ENCODE data around the gene ABCC1.

Gene ABCC1

DNA sequence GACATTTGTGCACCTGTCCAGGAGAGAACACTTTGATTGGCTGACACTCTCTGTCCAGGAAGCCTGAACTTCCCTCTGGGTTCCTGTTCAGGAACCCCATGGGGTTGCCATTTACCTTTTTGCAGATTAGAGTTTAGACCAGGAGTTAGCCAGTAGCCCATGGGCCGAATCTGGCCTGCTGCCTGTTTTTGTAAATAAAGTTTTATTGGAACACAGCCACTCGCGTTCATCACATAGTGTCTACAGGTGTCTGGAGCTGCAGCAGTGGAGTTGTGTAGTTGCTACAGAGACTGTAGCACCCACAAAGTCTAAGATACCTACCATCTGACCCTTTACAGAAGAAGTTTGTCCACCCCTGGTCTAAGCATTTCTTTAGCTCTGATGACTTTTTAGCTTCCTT lies 70.9 kb downstream of the ABCC1 start:
- ChIA-PET POLR2A (no interaction called here), CTCF (no interaction called here)
- H3K9me3 ChIP-seq (ENCODE audit: control insufficient read depth, insufficient read depth, low read depth, low read length) = no peaks in the 10 kb centered on the region
- TF ChIP-seq ZNF548 (tag by site-specific recombination; IDR thresholded peaks at IDR 0.05) (no peak), RBAK (tag by site-specific recombination; IDR thresholded peaks at IDR 0.05) (no peak), ZBTB1 (tag by site-specific recombination; IDR thresholded peaks at IDR 0.05) (no peak), ZNF791 (tag by site-specific recombination; IDR thresholded peaks at IDR 0.05) (no peak), ZNF138 (tag by site-specific recombination; IDR thresholded peaks at IDR 0.05; ENCODE audit: borderline replicate concordance) (no peak), ZNF416 (tag by site-specific recombination; IDR thresholded peaks at IDR 0.05) (no peak)
- H3K27ac ChIP-seq (ENCODE audit: extremely low read depth, low read depth, low read length) = no peak overlapping the region
- peaks cover 0 to 50% of the 10 kb centered on the region in 2 experiments; a peak in 2 of 3 replicates for H3K36me3 ChIP-seq (ENCODE audit: control insufficient read depth in 2 of 2, insufficient read depth in 1 of 2, low read length in 2 of 2)
- no peak overlapping the region for H3K4me3 ChIP-seq (ENCODE audit: low read depth, low read length)
- H3K4me1 ChIP-seq (ENCODE audit: control insufficient read depth, insufficient read depth, low read length) = no peaks in the 10 kb centered on the region

DNA sequence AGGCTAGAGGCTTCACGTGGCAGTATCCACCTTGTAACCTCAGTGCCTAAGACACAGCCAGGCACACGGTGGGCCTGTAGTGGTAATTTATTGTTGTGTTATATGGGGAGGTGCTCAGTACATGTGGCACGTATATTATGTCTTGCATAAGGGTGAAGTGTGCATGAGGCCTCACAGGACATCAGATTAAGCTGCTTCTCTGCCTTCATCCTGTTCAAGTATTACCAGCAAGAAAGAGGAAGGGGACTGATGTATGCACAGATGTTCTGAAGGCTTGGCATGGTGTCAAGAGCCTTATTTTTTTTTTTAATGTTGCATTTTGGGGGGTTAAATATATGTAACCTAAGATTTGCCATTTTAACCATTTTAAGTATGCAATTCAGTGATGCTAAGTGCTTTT lies 71.6 kb downstream of the ABCC1 start:
- TF ChIP-seq ZNF274 (IDR thresholded peaks at IDR 0.05; ENCODE audit: low read length) = no peak
- TF ChIP-seq ZNF274 (tag by site-specific recombination; IDR thresholded peaks at IDR 0.05; ENCODE audit: borderline replicate concordance) = no peak
- TF ChIP-seq PRDM1 (tag by site-specific recombination; IDR thresholded peaks at IDR 0.05) = no peak
- TF ChIP-seq, protein P1, sequence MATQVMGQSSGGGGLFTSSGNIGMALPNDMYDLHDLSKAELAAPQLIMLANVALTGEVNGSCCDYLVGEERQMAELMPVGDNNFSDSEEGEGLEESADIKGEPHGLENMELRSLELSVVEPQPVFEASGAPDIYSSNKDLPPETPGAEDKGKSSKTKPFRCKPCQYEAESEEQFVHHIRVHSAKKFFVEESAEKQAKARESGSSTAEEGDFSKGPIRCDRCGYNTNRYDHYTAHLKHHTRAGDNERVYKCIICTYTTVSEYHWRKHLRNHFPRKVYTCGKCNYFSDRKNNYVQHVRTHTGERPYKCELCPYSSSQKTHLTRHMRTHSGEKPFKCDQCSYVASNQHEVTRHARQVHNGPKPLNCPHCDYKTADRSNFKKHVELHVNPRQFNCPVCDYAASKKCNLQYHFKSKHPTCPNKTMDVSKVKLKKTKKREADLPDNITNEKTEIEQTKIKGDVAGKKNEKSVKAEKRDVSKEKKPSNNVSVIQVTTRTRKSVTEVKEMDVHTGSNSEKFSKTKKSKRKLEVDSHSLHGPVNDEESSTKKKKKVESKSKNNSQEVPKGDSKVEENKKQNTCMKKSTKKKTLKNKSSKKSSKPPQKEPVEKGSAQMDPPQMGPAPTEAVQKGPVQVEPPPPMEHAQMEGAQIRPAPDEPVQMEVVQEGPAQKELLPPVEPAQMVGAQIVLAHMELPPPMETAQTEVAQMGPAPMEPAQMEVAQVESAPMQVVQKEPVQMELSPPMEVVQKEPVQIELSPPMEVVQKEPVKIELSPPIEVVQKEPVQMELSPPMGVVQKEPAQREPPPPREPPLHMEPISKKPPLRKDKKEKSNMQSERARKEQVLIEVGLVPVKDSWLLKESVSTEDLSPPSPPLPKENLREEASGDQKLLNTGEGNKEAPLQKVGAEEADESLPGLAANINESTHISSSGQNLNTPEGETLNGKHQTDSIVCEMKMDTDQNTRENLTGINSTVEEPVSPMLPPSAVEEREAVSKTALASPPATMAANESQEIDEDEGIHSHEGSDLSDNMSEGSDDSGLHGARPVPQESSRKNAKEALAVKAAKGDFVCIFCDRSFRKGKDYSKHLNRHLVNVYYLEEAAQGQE (tag by site-specific recombination; IDR thresholded peaks at IDR 0.05) = no peak
- no peaks in the 10 kb centered on the region for H3K4me1 ChIP-seq (ENCODE audit: control insufficient read depth, insufficient read depth, low read length)
- ChIA-PET POLR2A (no interaction called here), CTCF (no interaction called here)
- H3K4me3 ChIP-seq (ENCODE audit: low read depth, low read length) = no peak overlapping the region
- H3K27ac ChIP-seq (ENCODE audit: extremely low read depth, low read depth, low read length) = no peak overlapping the region
- H3K36me3 ChIP-seq (ENCODE audit: control insufficient read depth in 2 of 2, insufficient read depth in 1 of 2, low read length in 2 of 2) = peaks cover 0 to 44% of the 10 kb centered on the region in 2 experiments; a peak in 2 of 3 replicates
- H3K9me3 ChIP-seq (ENCODE audit: control insufficient read depth, insufficient read depth, low read depth, low read length) = no peaks in the 10 kb centered on the region

DNA sequence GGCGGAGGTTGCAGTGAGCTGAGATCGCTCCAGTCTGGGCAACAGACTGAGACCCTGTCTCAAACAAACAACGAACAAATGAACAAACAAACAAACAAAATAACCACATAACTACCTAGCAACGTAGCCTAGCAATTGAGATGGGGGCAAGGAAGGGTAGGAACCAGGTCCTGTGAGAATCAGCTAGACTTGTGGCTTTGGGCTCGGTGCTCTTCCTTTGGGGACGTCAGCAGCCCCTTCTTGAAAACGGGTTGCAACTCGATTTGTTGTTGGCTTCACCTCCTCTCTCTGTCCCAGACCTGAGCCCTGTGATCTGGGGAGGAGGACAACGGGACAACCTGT lies 72.2 kb downstream of the ABCC1 start:
- Histone ChIP-seq H3K4me3 (ENCODE audit: low read depth, low read length) (no peak overlapping the region), H3K4me1 (ENCODE audit: control insufficient read depth, insufficient read depth, low read length) (no peaks in the 10 kb centered on the region), H3K36me3 (ENCODE audit: control insufficient read depth in 2 of 2, insufficient read depth in 1 of 2, low read length in 2 of 2) (peaks cover 0 to 39% of the 10 kb centered on the region in 2 experiments; a peak in 2 of 3 replicates), H3K9me3 (ENCODE audit: control insufficient read depth, insufficient read depth, low read depth, low read length) (no peaks in the 10 kb centered on the region), H3K27ac (ENCODE audit: extremely low read depth, low read depth, low read length) (no peak overlapping the region)
- CTCF ChIA-PET = no interaction called here
- POLR2A ChIA-PET = no interaction called here
- TF ChIP-seq, protein P2, sequence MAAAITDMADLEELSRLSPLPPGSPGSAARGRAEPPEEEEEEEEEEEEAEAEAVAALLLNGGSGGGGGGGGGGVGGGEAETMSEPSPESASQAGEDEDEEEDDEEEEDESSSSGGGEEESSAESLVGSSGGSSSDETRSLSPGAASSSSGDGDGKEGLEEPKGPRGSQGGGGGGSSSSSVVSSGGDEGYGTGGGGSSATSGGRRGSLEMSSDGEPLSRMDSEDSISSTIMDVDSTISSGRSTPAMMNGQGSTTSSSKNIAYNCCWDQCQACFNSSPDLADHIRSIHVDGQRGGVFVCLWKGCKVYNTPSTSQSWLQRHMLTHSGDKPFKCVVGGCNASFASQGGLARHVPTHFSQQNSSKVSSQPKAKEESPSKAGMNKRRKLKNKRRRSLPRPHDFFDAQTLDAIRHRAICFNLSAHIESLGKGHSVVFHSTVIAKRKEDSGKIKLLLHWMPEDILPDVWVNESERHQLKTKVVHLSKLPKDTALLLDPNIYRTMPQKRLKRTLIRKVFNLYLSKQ (tag by site-specific recombination; IDR thresholded peaks at IDR 0.05; ENCODE audit: borderline replicate concordance) = no peak
- TF ChIP-seq, protein P3, sequence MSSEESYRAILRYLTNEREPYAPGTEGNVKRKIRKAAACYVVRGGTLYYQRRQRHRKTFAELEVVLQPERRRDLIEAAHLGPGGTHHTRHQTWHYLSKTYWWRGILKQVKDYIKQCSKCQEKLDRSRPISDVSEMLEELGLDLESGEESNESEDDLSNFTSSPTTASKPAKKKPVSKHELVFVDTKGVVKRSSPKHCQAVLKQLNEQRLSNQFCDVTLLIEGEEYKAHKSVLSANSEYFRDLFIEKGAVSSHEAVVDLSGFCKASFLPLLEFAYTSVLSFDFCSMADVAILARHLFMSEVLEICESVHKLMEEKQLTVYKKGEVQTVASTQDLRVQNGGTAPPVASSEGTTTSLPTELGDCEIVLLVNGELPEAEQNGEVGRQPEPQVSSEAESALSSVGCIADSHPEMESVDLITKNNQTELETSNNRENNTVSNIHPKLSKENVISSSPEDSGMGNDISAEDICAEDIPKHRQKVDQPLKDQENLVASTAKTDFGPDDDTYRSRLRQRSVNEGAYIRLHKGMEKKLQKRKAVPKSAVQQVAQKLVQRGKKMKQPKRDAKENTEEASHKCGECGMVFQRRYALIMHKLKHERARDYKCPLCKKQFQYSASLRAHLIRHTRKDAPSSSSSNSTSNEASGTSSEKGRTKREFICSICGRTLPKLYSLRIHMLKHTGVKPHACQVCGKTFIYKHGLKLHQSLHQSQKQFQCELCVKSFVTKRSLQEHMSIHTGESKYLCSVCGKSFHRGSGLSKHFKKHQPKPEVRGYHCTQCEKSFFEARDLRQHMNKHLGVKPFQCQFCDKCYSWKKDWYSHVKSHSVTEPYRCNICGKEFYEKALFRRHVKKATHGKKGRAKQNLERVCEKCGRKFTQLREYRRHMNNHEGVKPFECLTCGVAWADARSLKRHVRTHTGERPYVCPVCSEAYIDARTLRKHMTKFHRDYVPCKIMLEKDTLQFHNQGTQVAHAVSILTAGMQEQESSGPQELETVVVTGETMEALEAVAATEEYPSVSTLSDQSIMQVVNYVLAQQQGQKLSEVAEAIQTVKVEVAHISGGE (tag by site-specific recombination; conservative IDR thresholded peaks at IDR 0.05; ENCODE audit: low read depth) = no peak
- TF ChIP-seq, protein P4, sequence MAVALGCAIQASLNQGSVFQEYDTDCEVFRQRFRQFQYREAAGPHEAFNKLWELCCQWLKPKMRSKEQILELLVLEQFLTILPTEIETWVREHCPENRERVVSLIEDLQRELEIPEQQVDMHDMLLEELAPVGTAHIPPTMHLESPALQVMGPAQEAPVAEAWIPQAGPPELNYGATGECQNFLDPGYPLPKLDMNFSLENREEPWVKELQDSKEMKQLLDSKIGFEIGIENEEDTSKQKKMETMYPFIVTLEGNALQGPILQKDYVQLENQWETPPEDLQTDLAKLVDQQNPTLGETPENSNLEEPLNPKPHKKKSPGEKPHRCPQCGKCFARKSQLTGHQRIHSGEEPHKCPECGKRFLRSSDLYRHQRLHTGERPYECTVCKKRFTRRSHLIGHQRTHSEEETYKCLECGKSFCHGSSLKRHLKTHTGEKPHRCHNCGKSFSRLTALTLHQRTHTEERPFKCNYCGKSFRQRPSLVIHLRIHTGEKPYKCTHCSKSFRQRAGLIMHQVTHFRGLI (tag by site-specific recombination; IDR thresholded peaks at IDR 0.05) = no peak
- TF ChIP-seq TRIM28 (IDR thresholded peaks at IDR 0.05; ENCODE audit: borderline replicate concordance, low read length) (no peak), ZNF10 (tag by site-specific recombination; IDR thresholded peaks at IDR 0.05) (no peak), RBAK (tag by site-specific recombination; IDR thresholded peaks at IDR 0.05) (no peak), ZNF266 (tag by site-specific recombination; IDR thresholded peaks at IDR 0.05; ENCODE audit: low read depth) (no peak), ZNF37A (tag by site-specific recombination; IDR thresholded peaks at IDR 0.05) (no peak), EGR2 (tag by site-specific recombination; IDR thresholded peaks at IDR 0.05; ENCODE audit: low read depth) (no peak), GLI4 (tag by site-specific recombination; IDR thresholded peaks at IDR 0.05) (no peak), ZNF302 (tag by site-specific recombination; IDR thresholded peaks at IDR 0.05; ENCODE audit: low read depth) (no peak)
- TF ChIP-seq, protein P5, sequence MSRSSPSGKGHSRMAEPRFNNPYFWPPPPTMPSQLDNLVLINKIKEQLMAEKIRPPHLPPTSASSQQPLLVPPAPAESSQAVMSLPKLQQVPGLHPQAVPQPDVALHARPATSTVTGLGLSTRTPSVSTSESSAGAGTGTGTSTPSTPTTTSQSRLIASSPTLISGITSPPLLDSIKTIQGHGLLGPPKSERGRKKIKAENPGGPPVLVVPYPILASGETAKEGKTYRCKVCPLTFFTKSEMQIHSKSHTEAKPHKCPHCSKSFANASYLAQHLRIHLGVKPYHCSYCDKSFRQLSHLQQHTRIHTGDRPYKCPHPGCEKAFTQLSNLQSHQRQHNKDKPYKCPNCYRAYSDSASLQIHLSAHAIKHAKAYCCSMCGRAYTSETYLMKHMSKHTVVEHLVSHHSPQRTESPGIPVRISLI (tag by site-specific recombination; IDR thresholded peaks at IDR 0.05) = no peak
- TF ChIP-seq, protein P6, sequence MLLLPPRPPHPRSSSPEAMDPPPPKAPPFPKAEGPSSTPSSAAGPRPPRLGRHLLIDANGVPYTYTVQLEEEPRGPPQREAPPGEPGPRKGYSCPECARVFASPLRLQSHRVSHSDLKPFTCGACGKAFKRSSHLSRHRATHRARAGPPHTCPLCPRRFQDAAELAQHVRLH (tag by site-specific recombination; IDR thresholded peaks at IDR 0.05) = no peak
